22Rv1 (cell line): ENCODE data around the gene KAT5.

Source experiments
- ZFX ChIP-seq: fragments of 450-650 bp; IDR thresholded peaks from 2 replicates; pipeline ENCODE4 v1.6.1; 2017; ENCODE audit warnings: antibody characterized with exemption, borderline replicate concordance
- TF ChIP-seq, protein P1 (sequence below): fragments of 450-650 bp; IDR thresholded peaks from 2 replicates; pipeline ENCODE4 v1.5.1; 2017; ENCODE audit warnings: mild to moderate bottlenecking

DNA sequence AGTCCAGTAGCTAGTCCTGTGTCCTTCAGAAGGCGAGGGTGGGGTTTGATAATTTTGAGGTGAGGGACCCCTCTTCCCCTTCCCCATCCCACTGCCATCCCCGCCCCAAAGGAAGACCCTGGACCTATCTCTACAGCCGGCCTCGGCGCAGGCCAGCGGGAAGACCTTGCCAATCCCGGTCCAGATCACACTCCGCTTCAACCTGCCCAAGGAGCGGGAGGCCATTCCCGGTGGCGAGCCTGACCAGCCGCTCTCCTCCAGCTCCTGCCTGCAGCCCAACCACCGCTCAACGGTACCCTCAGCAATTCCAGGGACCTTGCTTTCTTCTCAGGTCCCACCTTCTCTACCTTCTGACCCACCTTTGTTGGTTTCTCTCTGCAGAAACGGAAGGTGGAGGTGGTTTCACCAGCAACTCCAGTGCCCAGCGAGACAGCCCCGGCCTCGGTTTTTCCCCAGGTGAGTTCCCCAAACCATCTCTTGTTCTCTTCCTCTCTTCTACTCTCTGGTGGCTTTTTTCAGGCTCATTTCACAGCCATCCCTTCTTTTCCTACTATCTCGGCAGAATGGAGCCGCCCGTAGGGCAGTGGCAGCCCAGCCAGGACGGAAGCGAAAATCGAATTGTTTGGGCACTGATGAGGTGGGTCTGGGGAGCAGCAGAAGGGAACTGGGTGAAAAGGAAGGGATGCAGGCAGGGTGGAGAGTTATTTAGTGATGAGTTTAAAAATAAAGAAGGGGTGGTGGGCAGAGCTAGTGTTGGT, 1.3 kb downstream of the KAT5 start:
- TF ChIP-seq, protein P1, sequence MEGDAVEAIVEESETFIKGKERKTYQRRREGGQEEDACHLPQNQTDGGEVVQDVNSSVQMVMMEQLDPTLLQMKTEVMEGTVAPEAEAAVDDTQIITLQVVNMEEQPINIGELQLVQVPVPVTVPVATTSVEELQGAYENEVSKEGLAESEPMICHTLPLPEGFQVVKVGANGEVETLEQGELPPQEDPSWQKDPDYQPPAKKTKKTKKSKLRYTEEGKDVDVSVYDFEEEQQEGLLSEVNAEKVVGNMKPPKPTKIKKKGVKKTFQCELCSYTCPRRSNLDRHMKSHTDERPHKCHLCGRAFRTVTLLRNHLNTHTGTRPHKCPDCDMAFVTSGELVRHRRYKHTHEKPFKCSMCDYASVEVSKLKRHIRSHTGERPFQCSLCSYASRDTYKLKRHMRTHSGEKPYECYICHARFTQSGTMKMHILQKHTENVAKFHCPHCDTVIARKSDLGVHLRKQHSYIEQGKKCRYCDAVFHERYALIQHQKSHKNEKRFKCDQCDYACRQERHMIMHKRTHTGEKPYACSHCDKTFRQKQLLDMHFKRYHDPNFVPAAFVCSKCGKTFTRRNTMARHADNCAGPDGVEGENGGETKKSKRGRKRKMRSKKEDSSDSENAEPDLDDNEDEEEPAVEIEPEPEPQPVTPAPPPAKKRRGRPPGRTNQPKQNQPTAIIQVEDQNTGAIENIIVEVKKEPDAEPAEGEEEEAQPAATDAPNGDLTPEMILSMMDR = no peak
- no peak for TF ChIP-seq ZFX
